HEK293T (cell line): Measurements from ENCODE around the gene ACBD3.
"Not testable (repeated sequence)": the region's sequence is repeated elsewhere in the genome, so short reads cannot be mapped to it uniquely, and the experiment has no call there.

ENCODE experiments used
- CTCF ChIA-PET: fragments of 350-600 bp; formaldehyde crosslinking; extraction: SDS; loops from one replicate; lab custom pipeline; 2021; ENCODE audit warnings: antibody characterized with exemption, inconsistent platforms; lab: Yijun Ruan, JAX
- POLR2A ChIA-PET: fragments of 350-600 bp; formaldehyde crosslinking; extraction: SDS; loops from one replicate; lab custom pipeline; 2020; ENCODE audit warnings: antibody characterized with exemption, inconsistent platforms; lab: Yijun Ruan, JAX
- DNase-seq: peaks from one replicate; pipeline ENCODE4 v3.0.0; 2012; ENCODE audit warnings: mixed read lengths; ENCODE audit errors: extremely low spot score
- ARNT ChIP-seq: fragments of 450-650 bp; IDR thresholded peaks from 2 replicates; pipeline ENCODE4 v1.6.1; 2017; ENCODE audit warnings: mild to moderate bottlenecking
- BHLHE40 ChIP-seq: fragments of 450-650 bp; IDR thresholded peaks from 2 replicates; pipeline ENCODE4 v1.6.1; 2016; ENCODE audit warnings: mild to moderate bottlenecking, moderate library complexity, borderline replicate concordance
- CTBP1 ChIP-seq: fragments of 450-650 bp; IDR thresholded peaks from 2 replicates; pipeline ENCODE4 v1.6.1; 2016; ENCODE audit warnings: borderline replicate concordance
- ELF4 ChIP-seq: fragments of 450-650 bp; IDR thresholded peaks from 2 replicates; pipeline ENCODE4 v1.6.1; 2017; ENCODE audit warnings: antibody characterized with exemption
- FOXA1 ChIP-seq: fragments of 450-650 bp; IDR thresholded peaks from 2 replicates; pipeline ENCODE4 v1.6.1; 2016; ENCODE audit warnings: mild to moderate bottlenecking
- FOXK2 ChIP-seq: fragments of 450-650 bp; IDR thresholded peaks from 2 replicates; pipeline ENCODE4 v1.6.1; 2016; ENCODE audit warnings: mild to moderate bottlenecking
- FOXM1 ChIP-seq: fragments of 450-650 bp; IDR thresholded peaks from 2 replicates; pipeline ENCODE4 v1.6.1; 2017; ENCODE audit warnings: mild to moderate bottlenecking, borderline replicate concordance
- HDGF ChIP-seq: fragments of 450-650 bp; IDR thresholded peaks from 2 replicates; pipeline ENCODE4 v1.6.1; 2017; ENCODE audit warnings: antibody characterized with exemption, borderline replicate concordance
- L3MBTL2 ChIP-seq: fragments of 450-650 bp; conservative IDR thresholded peaks from 2 replicates; pipeline ENCODE4 v1.6.1; 2016; ENCODE audit warnings: mild to moderate bottlenecking
- LEF1 ChIP-seq: fragments of 450-650 bp; IDR thresholded peaks from 2 replicates; pipeline ENCODE4 v1.6.1; 2017; ENCODE audit warnings: mild to moderate bottlenecking, borderline replicate concordance
- NFRKB ChIP-seq: fragments of 450-650 bp; IDR thresholded peaks from 2 replicates; pipeline ENCODE4 v1.6.1; 2016; ENCODE audit warnings: mild to moderate bottlenecking, moderate library complexity
- SP1 ChIP-seq: fragments of 450-650 bp; IDR thresholded peaks from 2 replicates; pipeline ENCODE4 v1.6.1; 2017
- SUZ12 ChIP-seq: fragments of 450-650 bp; IDR thresholded peaks from 2 replicates; pipeline ENCODE4 v1.6.1; 2016; ENCODE audit warnings: mild to moderate bottlenecking
- TARDBP ChIP-seq: fragments of 450-650 bp; IDR thresholded peaks from 2 replicates; pipeline ENCODE4 v1.6.1; 2016
- ZNF384 ChIP-seq: fragments of 450-650 bp; IDR thresholded peaks from 2 replicates; pipeline ENCODE4 v1.6.1; 2016
- TF ChIP-seq, protein P1 (sequence below): fragments of 450-650 bp; IDR thresholded peaks from 2 replicates; pipeline ENCODE4 v1.6.1; 2016

The ACBD3 gene

DNA sequence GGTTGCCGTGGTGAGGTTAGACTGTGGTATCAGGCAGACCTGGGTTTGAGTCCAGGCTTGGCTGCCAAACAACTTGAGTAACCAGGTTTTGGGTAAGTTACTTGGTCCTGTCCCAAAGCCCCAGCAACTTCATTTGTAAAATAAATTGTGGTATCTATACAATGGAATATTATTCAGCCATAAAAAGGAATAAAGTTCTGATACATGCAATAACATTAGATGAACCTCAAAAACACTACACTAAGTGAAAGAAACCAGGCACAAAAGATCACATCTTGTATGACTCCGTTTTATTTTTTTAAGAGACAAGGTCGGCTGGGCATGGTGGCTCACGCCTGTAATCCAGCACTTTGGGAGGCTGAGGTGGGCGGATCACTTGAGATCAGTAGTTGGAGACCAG, 20.5 kb upstream of the ACBD3 start:
- POLR2A ChIA-PET: no interaction called here
- no peak for DNase-seq
- CTCF ChIA-PET: interaction anchor here (1.0 kb wide), 1 partner anchor 10 kb away, joined by 4 read pairs; no protein-coding TSS in a partner anchor
- TF ChIP-seq ARNT (no peak), SP1 (no peak), CTBP1 (no peak), BHLHE40 (no peak)

DNA sequence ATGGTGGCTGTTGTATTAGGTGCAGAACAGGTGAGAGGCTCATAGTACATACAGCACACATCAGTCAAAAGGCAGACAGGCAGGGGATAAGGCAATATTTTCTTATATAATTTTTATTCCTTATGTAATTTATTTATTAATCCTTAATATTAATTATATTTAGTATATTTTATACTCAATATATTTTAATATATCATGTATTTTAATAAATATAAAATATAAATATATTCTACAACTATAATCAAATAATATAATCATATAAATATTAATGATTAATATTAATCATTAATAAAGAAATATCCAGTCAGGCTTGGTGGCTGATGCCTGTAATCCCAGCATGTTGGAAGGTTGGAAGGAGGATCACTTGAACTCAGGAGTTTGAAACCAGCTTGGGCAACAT, 17.7 kb upstream of the ACBD3 start:
- ChIA-PET POLR2A (no interaction called here), CTCF (interaction anchor here (0.8 kb wide), 1 partner anchor 95 kb away, joined by 9 read pairs; no protein-coding TSS in a partner anchor)
- TF ChIP-seq FOXM1: no peak
- TF ChIP-seq TARDBP: no peak
- no peak for TF ChIP-seq L3MBTL2
- TF ChIP-seq NFRKB: no peak
- TF ChIP-seq FOXK2: no peak
- TF ChIP-seq ZNF384: no peak
- no peak for TF ChIP-seq ELF4
- TF ChIP-seq, protein P1, sequence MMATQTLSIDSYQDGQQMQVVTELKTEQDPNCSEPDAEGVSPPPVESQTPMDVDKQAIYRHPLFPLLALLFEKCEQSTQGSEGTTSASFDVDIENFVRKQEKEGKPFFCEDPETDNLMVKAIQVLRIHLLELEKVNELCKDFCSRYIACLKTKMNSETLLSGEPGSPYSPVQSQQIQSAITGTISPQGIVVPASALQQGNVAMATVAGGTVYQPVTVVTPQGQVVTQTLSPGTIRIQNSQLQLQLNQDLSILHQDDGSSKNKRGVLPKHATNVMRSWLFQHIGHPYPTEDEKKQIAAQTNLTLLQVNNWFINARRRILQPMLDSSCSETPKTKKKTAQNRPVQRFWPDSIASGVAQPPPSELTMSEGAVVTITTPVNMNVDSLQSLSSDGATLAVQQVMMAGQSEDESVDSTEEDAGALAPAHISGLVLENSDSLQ: no peak
- no peak for TF ChIP-seq ARNT
- DNase-seq: no peak

DNA sequence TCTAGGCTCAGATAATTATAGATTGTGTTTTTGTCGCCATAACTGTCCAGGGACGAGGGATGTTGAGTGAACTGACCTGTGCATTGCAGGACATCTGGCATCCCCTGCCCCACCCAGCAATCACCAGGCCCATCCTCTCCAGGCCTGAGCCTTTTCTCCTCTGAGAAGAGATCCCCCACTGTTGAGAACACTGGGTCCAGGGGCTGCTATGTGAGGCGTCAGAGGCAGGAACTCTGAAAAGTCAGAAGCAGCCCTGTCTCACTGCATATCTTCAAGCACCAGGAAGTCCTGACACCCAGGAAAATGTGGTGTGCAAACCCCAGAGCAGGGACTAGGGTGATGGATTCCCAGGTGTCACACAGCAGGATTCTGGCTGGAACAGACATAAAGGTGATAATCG, 17.1 kb upstream of the ACBD3 start:
- CTCF ChIA-PET: no interaction called here
- no peak for TF ChIP-seq TARDBP
- no peak for TF ChIP-seq LEF1
- TF ChIP-seq SP1: no peak
- POLR2A ChIA-PET: no interaction called here
- no peak for DNase-seq

DNA sequence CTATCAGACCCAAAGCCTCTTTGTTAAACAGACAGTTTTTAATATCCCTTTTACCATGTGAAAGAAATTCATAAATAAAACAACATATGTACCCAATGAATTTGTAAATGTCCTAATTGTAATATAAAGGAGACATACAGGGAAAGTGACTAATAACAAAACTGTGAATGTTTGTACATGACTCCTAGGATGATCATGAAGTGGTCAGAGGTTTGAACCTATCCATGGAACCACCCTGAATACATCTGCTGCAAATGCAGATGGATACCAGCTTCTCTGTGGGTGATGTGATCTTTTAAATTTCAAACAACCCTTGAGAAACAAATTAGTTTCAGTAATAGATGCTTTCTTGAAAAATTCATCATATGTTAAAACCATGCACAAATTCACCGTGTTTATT, 16.7 kb upstream of the ACBD3 start:
- no peak for TF ChIP-seq ARNT
- TF ChIP-seq FOXK2: no peak
- POLR2A ChIA-PET: interaction anchor here (1.3 kb wide), 2 partner anchors 106 to 107 kb away, joined by 3 to 5 read pairs; partner anchors contain the start of gene LIN9
- no peak for DNase-seq
- CTCF ChIA-PET: interaction anchor here (1.0 to 1.3 kb wide), 3 partner anchors 8 to 130 kb away, joined by 3 to 5 read pairs (median 5); no protein-coding TSS in a partner anchor

DNA sequence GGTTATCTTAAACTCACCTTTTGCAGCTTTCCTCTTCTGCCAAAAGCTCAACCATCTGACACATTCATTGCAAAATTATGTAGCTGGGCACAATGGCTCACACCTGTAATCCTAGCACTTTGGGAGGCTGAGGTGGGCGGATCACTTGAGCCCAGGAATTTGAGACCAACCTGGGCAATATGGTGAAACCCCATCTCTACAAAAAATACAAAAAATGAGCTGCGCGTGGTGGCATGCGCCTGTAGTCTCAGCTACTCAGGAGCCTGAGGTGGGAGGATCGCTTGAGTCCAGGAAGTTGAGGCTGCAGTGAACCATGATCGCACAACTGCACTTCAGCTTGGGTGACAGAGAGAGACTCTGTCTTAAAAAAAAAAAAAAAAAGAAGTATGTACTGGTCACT, 16.1 kb upstream of the ACBD3 start:
- not testable (repeated sequence) for DNase-seq
- TF ChIP-seq ZNF384: peak; percentile 35; the same call in 1 of the 2 replicates
- POLR2A ChIA-PET: interaction anchor here (1.3 kb wide), 2 partner anchors 106 to 108 kb away, joined by 3 to 5 read pairs; partner anchors contain the start of gene LIN9
- CTCF ChIA-PET: interaction anchor here (0.8 to 1.3 kb wide), 4 partner anchors 8 to 130 kb away, joined by 3 to 5 read pairs (median 4); no protein-coding TSS in a partner anchor

DNA sequence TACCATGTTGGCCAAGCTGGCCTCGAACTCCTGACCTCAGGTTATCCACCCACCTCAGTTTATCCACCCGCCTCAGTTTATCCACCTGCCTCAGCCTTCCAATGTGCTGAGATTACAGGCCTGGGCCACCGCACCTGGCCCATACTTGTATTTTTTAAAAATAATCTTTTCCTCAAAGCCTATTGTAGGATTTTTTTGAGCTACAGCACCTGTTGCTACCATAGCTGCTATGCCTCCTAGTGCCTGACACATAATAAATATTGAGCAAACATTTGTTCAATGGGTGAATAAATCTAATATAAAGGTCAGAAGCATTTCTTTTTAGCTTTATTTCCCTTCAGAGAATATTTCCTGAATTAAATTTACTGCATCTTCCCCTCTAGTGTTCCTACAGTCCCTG, 15.7 kb upstream of the ACBD3 start:
- POLR2A ChIA-PET: interaction anchor here (1.3 kb wide), 2 partner anchors 107 to 108 kb away, joined by 3 to 5 read pairs; partner anchors contain the start of gene LIN9

DNA sequence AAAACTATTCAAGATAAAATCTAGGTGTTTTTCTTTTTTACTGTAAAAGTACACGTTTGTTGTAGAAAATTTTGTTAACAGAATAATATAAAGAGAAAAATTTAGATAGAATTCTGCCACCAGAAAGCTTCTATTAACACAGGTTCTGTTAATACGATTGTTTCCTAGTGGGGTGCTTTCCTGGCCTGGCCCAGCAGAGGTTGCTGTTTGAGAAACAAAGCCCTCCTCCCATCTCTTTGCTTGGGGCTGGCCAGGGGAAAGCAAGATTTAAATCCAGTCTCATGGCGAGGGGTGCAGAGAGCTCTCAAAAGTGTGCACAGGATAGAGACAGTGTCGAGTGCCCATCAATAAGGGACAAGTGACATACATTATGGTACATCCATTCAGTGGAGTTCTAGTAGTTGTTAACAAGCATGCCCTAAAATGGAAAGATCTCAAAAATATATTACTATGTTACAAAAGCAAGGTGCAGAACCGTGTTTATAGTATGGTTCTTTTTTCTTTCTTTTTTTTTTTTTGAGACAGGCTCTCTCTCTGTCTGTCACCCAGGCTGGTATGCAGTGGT, 14.6 kb upstream of the ACBD3 start:
- DNase-seq: peak; percentile 52
- ChIA-PET POLR2A (interaction anchor here (1.7 kb wide), 1 partner anchor 108 kb away, joined by 9 read pairs; the partner anchor contains the start of gene LIN9), CTCF (interaction anchor here (0.6 to 2.8 kb wide), 8 partner anchors 10 to 136 kb away, joined by 3 to 16 read pairs (median 4); no protein-coding TSS in a partner anchor)
- TF ChIP-seq TARDBP (no peak), SUZ12 (no peak), ELF4 (no peak), FOXA1 (no peak), LEF1 (no peak), NFRKB (no peak), L3MBTL2 (no peak), CTBP1 (no peak), ZNF384 (no peak), HDGF (no peak), SP1 (no peak), ARNT (no peak), FOXK2 (no peak), FOXM1 (no peak), BHLHE40 (no peak)
- TF ChIP-seq, protein P1: no peak

More for the DNA sequence above, 15.7 kb upstream of the ACBD3 start:
- CTCF ChIA-PET: interaction anchor here (0.8 to 1.3 kb wide), 4 partner anchors 9 to 131 kb away, joined by 3 to 5 read pairs (median 4); no protein-coding TSS in a partner anchor
- TF ChIP-seq FOXA1 (no peak), NFRKB (no peak), FOXK2 (no peak), ZNF384 (no peak), TARDBP (no peak), LEF1 (no peak), HDGF (no peak), L3MBTL2 (no peak)
- no peak for DNase-seq
